Left renal cortex interstitium (tissue), 4 donors: ENCODE results near the gene CD6. TPM values are rescaled to one million over a fixed set of nuclear protein-coding genes. Genes with fewer than 3 reads are reported as not detected.

Source experiments
- DNase-seq, 4 donors: peaks; one replicate each; pipeline ENCODE4 v3.0.0-alpha.2; 2013; ENCODE audit warnings: low read depth in 4 of 4, low spot score in 2 of 4, missing footprints in 1 of 4
- polyA plus RNA-seq, 4 donors: library from polyadenylated mRNA; unstranded; fragments of 120-200 nt; gene quantifications; one replicate each; pipeline ENCODE4 v1.2.1, GENCODE V29; 2013; ENCODE audit not compliant: insufficient read length in 4 of 4

Gene CD6
- polyA plus RNA-seq, 4 donors = 0.62 to 1.8 (median 1.4) TPM

GRCh38 chr11:61024938-61025820, 53.7 kb downstream of the CD6 start:
- DNase-seq = no peak

- no peak for DNase-seq
Measured at GRCh38 chr11:61025821-61026120, 54.3 kb downstream of the CD6 start.

GRCh38 chr11:61026121-61027031, 54.9 kb downstream of the CD6 start:
- no peak for DNase-seq

GRCh38 chr11:61027141-61027840, 55.8 kb downstream of the CD6 start:
- DNase-seq = no peak

- DNase-seq = no peak
Measured at GRCh38 chr11:61028135-61028729, 56.8 kb downstream of the CD6 start.

GRCh38 chr11:61032824-61033223, 61.3 kb downstream of the CD6 start:
- DNase-seq = no peak

GRCh38 chr11:61033417-61033816, 61.9 kb downstream of the CD6 start:
- no peak for DNase-seq

GRCh38 chr11:61034111-61034510, 62.6 kb downstream of the CD6 start:
- DNase-seq = no peak

GRCh38 chr11:61034704-61035525, 63.4 kb downstream of the CD6 start:
- no peak for DNase-seq

- no peak for DNase-seq
Measured at GRCh38 chr11:61035526-61035835, 64.0 kb downstream of the CD6 start.

GRCh38 chr11:61037441-61038093, 66.1 kb downstream of the CD6 start:
- no peak for DNase-seq

GRCh38 chr11:61039916-61040315, 68.4 kb downstream of the CD6 start:
- no peak for DNase-seq

- DNase-seq = no peak
Measured at GRCh38 chr11:61041755-61042518, 70.5 kb downstream of the CD6 start.

- DNase-seq = no peak
Measured at GRCh38 chr11:61042537-61042936, 71.1 kb downstream of the CD6 start.

GRCh38 chr11:61042961-61043540, 71.6 kb downstream of the CD6 start:
- DNase-seq = no peak

- DNase-seq = no peak
Measured at GRCh38 chr11:61045271-61045670, 73.8 kb downstream of the CD6 start.

GRCh38 chr11:61046833-61047232, 75.4 kb downstream of the CD6 start:
- DNase-seq = no peak

GRCh38 chr11:61048368-61049062, 77.0 kb downstream of the CD6 start:
- no peak for DNase-seq
